Fibroblast of lung (primary cell): Measurements from ENCODE around the gene MRPS2. TPM values are rescaled to one million over a fixed set of nuclear protein-coding genes. Genes with fewer than 3 reads are reported as not detected.

Source experiments
- DNase-seq, 2 donors: peaks; one replicate each; pipeline versions ENCODE4 v3.0.0 to v3.0.0-alpha.2; 2010; ENCODE audit warnings: low read depth in 2 of 2
- H2AFZ ChIP-seq: 2 replicates; pipeline ENCODE4 v1.5.1; 2012; ENCODE audit warnings: low read length, control low read depth, inconsistent platforms
- H3K27ac ChIP-seq: 2 replicates; pipeline ENCODE4 v1.5.1; 2011; ENCODE audit warnings: low read length, control low read depth; ENCODE audit not compliant: insufficient read depth
- H3K27me3 ChIP-seq: 2 replicates; pipeline ENCODE4 v1.5.1; 2011; ENCODE audit warnings: mild to moderate bottlenecking, low read length; ENCODE audit not compliant: control insufficient read depth, insufficient read depth
- H3K36me3 ChIP-seq: 2 replicates; pipeline ENCODE4 v1.5.1; 2011; ENCODE audit warnings: low read length; ENCODE audit not compliant: control insufficient read depth, insufficient read depth
- H3K4me1 ChIP-seq: 2 replicates; pipeline ENCODE4 v1.5.1; 2011; ENCODE audit warnings: low read length; ENCODE audit not compliant: control insufficient read depth, insufficient read depth; ENCODE audit errors: extremely low read depth
- H3K4me2 ChIP-seq: 2 replicates; pipeline ENCODE4 v1.5.1; 2011; ENCODE audit warnings: low read length, control low read depth; ENCODE audit not compliant: insufficient read depth; ENCODE audit errors: extremely low read depth
- H3K4me3 ChIP-seq, 4 experiments: fragments of 200-600 bp in 1 of 4; sonication (generic) in 1 of 4; replicated peaks in 1 of 4; 2 replicates each; pipeline ENCODE4 v1.5.1; 2011 to 2016; ENCODE audit warnings: low read length in 4 of 4, low read depth in 3 of 4, mild to moderate bottlenecking in 3 of 4, control low read depth in 2 of 4, inconsistent platforms in 1 of 4, mixed read lengths in 1 of 4; ENCODE audit not compliant: insufficient read depth in 1 of 4; ENCODE audit errors: control extremely low read depth in 1 of 4
- H3K79me2 ChIP-seq: 2 replicates; pipeline ENCODE4 v1.5.1; 2012; ENCODE audit warnings: mild to moderate bottlenecking, low read length, inconsistent platforms; ENCODE audit not compliant: control insufficient read depth, insufficient read depth
- H3K9ac ChIP-seq: 2 replicates; pipeline ENCODE4 v1.5.1; 2011; ENCODE audit warnings: mild to moderate bottlenecking, low read length, control low read depth; ENCODE audit not compliant: insufficient read depth
- H3K9me3 ChIP-seq: 2 replicates; pipeline ENCODE4 v1.5.1; 2012; ENCODE audit warnings: low read depth, low read length; ENCODE audit not compliant: control insufficient read depth, insufficient read depth
- H4K20me1 ChIP-seq: 2 replicates; pipeline ENCODE4 v1.5.1; 2011; ENCODE audit warnings: low read length; ENCODE audit not compliant: control insufficient read depth, insufficient read depth; ENCODE audit errors: extremely low read depth
- EZH2 ChIP-seq: IDR thresholded peaks from 2 replicates; pipeline ENCODE4 v1.5.1; 2012; ENCODE audit warnings: low read length, control low read depth, mild to moderate bottlenecking; ENCODE audit errors: missing control alignments
- polyA plus RNA-seq, 2 donors: library from polyadenylated mRNA; depleted of rRNA in 1 of 2; stranded (reverse) in 1 of 2; unstranded in 1 of 2; fragments of >200 nt; gene quantifications; 2 replicates each; pipeline ENCODE4 v1.2.1, GENCODE V29; 2011 to 2012; ENCODE audit warnings: missing spikeins in 1 of 2
- total RNA-seq: library from RNA; depleted of rRNA; stranded (reverse); fragments of >200 nt; gene quantifications from 2 replicates; pipeline ENCODE4 v1.2.1, GENCODE V29; 2014
- TF ChIP-seq, protein P1 (sequence below), 2 donors: IDR thresholded peaks in 1 of 2; conservative IDR thresholded peaks in 1 of 2; 1 replicate in 1 of 2; 2 replicates in 1 of 2; pipeline ENCODE4 v1.5.1; 2011 to 2012; ENCODE audit warnings: low read length in 2 of 2, control low read depth in 1 of 2, inconsistent platforms in 1 of 2, low read depth in 1 of 2, mild to moderate bottlenecking in 1 of 2

The MRPS2 gene
- total and polyA plus RNA-seq, 2 donors (not counting 1 experiment from before 2014, with no cell fraction given): 10.4 to 43.6 TPM

DNA sequence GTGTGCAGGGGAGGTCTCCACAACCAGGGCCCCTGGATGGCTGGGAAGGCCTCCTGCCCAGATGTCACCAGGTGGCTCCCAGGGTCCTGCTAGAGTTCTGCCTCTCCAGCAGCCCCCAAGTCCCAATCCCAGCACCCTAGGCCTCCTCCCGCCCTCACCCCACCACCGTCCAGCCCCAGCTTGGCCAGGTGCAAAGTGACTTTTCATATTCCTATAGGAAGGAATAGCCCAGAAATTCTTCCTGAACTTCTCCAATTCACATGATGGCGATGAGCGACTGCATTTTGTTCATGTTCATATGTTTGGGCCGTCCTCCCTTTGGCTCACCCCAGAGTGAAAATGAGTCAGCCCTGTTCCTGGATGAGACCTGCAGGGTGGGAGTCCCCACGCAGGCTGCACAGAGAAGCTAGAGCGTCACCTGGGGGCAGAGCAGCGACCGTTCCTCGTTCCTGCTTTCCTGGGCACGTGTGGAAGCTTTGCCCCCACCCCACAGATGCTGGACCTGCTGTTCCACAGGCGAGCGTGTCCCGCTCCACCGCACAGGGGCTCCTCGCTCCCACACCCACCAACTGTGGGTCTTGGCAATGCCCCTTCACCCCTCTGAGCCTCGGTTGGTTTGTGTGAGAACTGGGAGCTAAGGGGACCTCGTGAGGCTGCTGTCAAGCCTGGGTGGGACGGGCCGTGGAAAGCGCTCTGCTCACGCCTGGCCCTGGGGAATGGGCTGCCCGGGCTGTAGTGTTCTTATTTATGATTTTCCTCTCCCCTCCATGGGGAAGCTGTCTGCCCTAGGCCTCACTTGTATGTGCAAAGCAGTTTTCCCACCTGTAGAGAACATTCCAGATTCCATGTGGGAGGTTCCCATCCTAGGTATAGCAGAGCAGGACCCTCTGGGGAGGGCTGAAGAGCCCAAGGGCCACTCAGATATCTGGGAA, 6.9 kb downstream of the MRPS2 start:
- Histone ChIP-seq H2AFZ (no peak overlapping the region), H3K9ac (no peak overlapping the region), H3K79me2 (peaks cover under 1% of the 10 kb centered on the region), H3K27me3 (no peaks in the 10 kb centered on the region), H3K4me2 (no peak overlapping the region), H4K20me1 (no peaks in the 10 kb centered on the region), H3K4me3 (no peak overlapping the region), H3K4me1 (peaks cover 2% of the 10 kb centered on the region), H3K36me3 (peaks cover 17% of the 10 kb centered on the region), H3K9me3 (no peaks in the 10 kb centered on the region), H3K27ac (no peak overlapping the region)
- DNase-seq: no peak
- TF ChIP-seq, protein P1, sequence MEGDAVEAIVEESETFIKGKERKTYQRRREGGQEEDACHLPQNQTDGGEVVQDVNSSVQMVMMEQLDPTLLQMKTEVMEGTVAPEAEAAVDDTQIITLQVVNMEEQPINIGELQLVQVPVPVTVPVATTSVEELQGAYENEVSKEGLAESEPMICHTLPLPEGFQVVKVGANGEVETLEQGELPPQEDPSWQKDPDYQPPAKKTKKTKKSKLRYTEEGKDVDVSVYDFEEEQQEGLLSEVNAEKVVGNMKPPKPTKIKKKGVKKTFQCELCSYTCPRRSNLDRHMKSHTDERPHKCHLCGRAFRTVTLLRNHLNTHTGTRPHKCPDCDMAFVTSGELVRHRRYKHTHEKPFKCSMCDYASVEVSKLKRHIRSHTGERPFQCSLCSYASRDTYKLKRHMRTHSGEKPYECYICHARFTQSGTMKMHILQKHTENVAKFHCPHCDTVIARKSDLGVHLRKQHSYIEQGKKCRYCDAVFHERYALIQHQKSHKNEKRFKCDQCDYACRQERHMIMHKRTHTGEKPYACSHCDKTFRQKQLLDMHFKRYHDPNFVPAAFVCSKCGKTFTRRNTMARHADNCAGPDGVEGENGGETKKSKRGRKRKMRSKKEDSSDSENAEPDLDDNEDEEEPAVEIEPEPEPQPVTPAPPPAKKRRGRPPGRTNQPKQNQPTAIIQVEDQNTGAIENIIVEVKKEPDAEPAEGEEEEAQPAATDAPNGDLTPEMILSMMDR (conservative IDR thresholded peaks at IDR 0.05 in 1 of 2, IDR thresholded peaks at IDR 0.05 in 1 of 2; ENCODE audit: low read depth in 1 of 2, low read length in 2 of 2): no peak
- no peak for TF ChIP-seq EZH2

DNA sequence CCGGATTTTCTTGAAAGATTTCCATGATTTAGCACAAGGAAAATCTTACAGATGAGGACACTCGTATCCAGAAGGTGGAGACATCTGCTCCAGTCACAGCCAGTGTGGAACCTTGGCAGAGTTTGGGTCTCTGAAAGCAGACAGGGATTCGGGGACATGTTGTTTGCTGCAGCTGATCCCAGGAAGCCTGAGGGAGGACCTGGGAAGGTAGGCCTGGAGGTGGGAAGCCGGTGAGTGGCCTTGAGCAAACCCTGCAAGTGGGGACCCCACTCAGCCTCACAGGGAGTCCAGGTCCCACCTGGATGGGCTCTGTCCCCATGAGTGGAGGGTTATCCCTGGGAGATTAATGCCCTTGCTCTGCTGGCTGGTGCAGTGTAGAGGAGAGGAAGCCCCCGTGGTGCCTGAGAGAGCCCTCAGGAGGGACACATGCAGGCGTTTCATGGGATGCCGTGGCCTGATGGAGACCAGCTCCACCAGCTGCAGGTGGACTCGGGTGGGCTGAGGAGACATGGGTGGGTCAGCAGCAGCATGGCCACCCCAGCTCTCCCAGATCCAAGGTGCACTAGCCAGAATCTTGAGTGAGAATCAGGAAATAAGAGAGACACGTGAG, 7.8 kb downstream of the MRPS2 start:
- H3K27me3 ChIP-seq: no peaks in the 10 kb centered on the region
- no peaks in the 10 kb centered on the region for H3K79me2 ChIP-seq
- H3K27ac ChIP-seq: no peak overlapping the region
- H3K9ac ChIP-seq: no peak overlapping the region
- H4K20me1 ChIP-seq: no peaks in the 10 kb centered on the region
- H3K4me2 ChIP-seq: no peak overlapping the region
- no peak for TF ChIP-seq EZH2
- TF ChIP-seq, protein P1 (conservative IDR thresholded peaks at IDR 0.05 in 1 of 2, IDR thresholded peaks at IDR 0.05 in 1 of 2; ENCODE audit: low read depth in 1 of 2, low read length in 2 of 2): no peak
- H3K4me3 ChIP-seq: no peak overlapping the region
- H2AFZ ChIP-seq: no peak overlapping the region
- H3K9me3 ChIP-seq: no peaks in the 10 kb centered on the region
- DNase-seq: no peak
- H3K36me3 ChIP-seq: peaks cover 17% of the 10 kb centered on the region
- H3K4me1 ChIP-seq: peaks cover 2% of the 10 kb centered on the region

DNA sequence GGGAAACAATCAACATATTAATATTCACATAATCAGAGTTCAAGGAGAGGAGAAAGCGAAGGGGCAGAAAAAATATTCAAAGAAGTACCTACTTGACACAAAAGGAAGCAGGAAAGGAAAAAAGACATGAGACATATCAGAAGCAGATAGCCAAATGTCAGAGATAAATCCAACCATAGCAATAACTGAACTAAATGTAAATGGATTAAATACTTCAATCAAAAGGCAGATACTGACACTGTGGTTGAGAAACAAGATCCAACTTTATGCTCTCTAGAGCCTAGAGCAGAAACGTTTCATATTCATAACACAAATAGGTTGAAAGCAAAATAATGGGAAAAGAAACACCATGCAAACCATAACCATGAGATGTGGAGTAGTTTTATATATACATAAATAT, 9.0 kb downstream of the MRPS2 start:
- no peak for DNase-seq
- H3K9me3 ChIP-seq: no peaks in the 10 kb centered on the region
- H3K9ac ChIP-seq: no peak overlapping the region
- no peak overlapping the region for H3K27ac ChIP-seq
- peaks cover 8% of the 10 kb centered on the region for H3K36me3 ChIP-seq
- no peaks in the 10 kb centered on the region for H3K79me2 ChIP-seq
- H3K27me3 ChIP-seq: no peaks in the 10 kb centered on the region
- peaks cover 2% of the 10 kb centered on the region for H3K4me1 ChIP-seq
- H4K20me1 ChIP-seq: no peaks in the 10 kb centered on the region
- H3K4me2 ChIP-seq: no peak overlapping the region
- no peak overlapping the region for H3K4me3 ChIP-seq
- H2AFZ ChIP-seq: no peak overlapping the region
- TF ChIP-seq EZH2: no peak
- TF ChIP-seq, protein P1 (conservative IDR thresholded peaks at IDR 0.05 in 1 of 2, IDR thresholded peaks at IDR 0.05 in 1 of 2; ENCODE audit: low read depth in 1 of 2, low read length in 2 of 2): no peak
